ENCODE results near the gene CHCT1. TPM values are rescaled to one million over a fixed set of nuclear protein-coding genes. Genes with fewer than 3 reads are reported as not detected.
A peak's percentile ranks its signal among the peaks of the same experiment; 100 is the strongest.
"Not testable (repeated sequence)": the region's sequence is repeated elsewhere in the genome, so short reads cannot be mapped to it uniquely, and the experiment has no call there.

Gene CHCT1
- total RNA-seq: not detected

GRCh38 chr17:60422162-60422665 is at the start of gene CHCT1:
TSS of gene CHCT1 (plus strand) at chr17:60422489. CDS start at chr17:60422593, 104 bp downstream.
- no peak for DNase-seq (ENCODE audit: low spot score)
- ATAC-seq: no peak

- ATAC-seq (no peak), DNase-seq (ENCODE audit: low spot score) (no peak)
Measured at GRCh38 chr17:60372790-60373483, 49.4 kb upstream of the CHCT1 start.

- not testable (repeated sequence) for ATAC-seq; DNase-seq (ENCODE audit: low spot score)
Measured at GRCh38 chr17:60378187-60378586, 44.1 kb upstream of the CHCT1 start.

GRCh38 chr17:60379461-60379860 is 42.8 kb upstream of the CHCT1 start:
- ATAC-seq; DNase-seq (ENCODE audit: low spot score): not testable (repeated sequence)

GRCh38 chr17:60381958-60382357 is 40.3 kb upstream of the CHCT1 start:
- no peak for DNase-seq (ENCODE audit: low spot score)
- peak; percentile 21 for ATAC-seq

GRCh38 chr17:60383379-60383778 is 38.9 kb upstream of the CHCT1 start:
- no peak for ATAC-seq
- no peak for DNase-seq (ENCODE audit: low spot score)

- not testable (repeated sequence) for ATAC-seq; DNase-seq (ENCODE audit: low spot score)
Measured at GRCh38 chr17:60384921-60385320, 37.4 kb upstream of the CHCT1 start.

GRCh38 chr17:60386147-60387058 is 35.9 kb upstream of the CHCT1 start:
- DNase-seq (ENCODE audit: low spot score) (no peak), ATAC-seq (no peak)

GRCh38 chr17:60387666-60388065 is 34.6 kb upstream of the CHCT1 start:
- DNase-seq (ENCODE audit: low spot score): no peak
- ATAC-seq: no peak

GRCh38 chr17:60388742-60389141 is 33.5 kb upstream of the CHCT1 start:
- no peak for DNase-seq (ENCODE audit: low spot score)
- no peak for ATAC-seq

- ATAC-seq (no peak), DNase-seq (ENCODE audit: low spot score) (no peak)
Measured at GRCh38 chr17:60390186-60390585, 32.1 kb upstream of the CHCT1 start.

- DNase-seq (ENCODE audit: low spot score): no peak
- ATAC-seq: peak; percentile 15
Measured at GRCh38 chr17:60390925-60391470, 31.3 kb upstream of the CHCT1 start.

GRCh38 chr17:60391471-60392041 is 30.7 kb upstream of the CHCT1 start:
- ATAC-seq: peak; percentile 49

GRCh38 chr17:60392042-60392844 is 30.0 kb upstream of the CHCT1 start, which contains the start of gene USP32:
TSS of gene USP32 (minus strand) at chr17:60392133. CDS start at chr17:60391939, 194 bp downstream.
- peak; percentile 99 for DNase-seq (ENCODE audit: low spot score)
- peak; percentile 92 for ATAC-seq

More at GRCh38 chr17:60391471-60392041, 30.7 kb upstream of the CHCT1 start:
- DNase-seq (ENCODE audit: low spot score): no peak

- ATAC-seq (peak; percentile 4), DNase-seq (ENCODE audit: low spot score) (peak; percentile 56)
Measured at GRCh38 chr17:60392845-60393702, 29.2 kb upstream of the CHCT1 start.

GRCh38 chr17:60393840-60394723 is 28.2 kb upstream of the CHCT1 start:
- no peak for ATAC-seq
- no peak for DNase-seq (ENCODE audit: low spot score)

GRCh38 chr17:60395508-60396065 is 26.7 kb upstream of the CHCT1 start:
- DNase-seq (ENCODE audit: low spot score): no peak
- no peak for ATAC-seq

- DNase-seq (ENCODE audit: low spot score) (no peak), ATAC-seq (no peak)
Measured at GRCh38 chr17:60396412-60396811, 25.9 kb upstream of the CHCT1 start.
